Subcutaneous adipose tissue (tissue), 4 donors: Measurements from ENCODE around the gene ZNF19. TPM values are rescaled to one million over a fixed set of nuclear protein-coding genes. Genes with fewer than 3 reads are reported as not detected.

Experiments used
- total RNA-seq, 4 donors: library from RNA; depleted of rRNA; stranded (reverse); fragments of >200 nt; gene quantifications; one replicate each; pipeline ENCODE4 v1.1.0, GENCODE V29; 2016
- TF ChIP-seq, protein P1 (sequence below): fragments of 450-650 bp; IDR thresholded peaks from one replicate; pipeline ENCODE4 v1.5.1; 2016; ENCODE audit warnings: low read depth, mild to moderate bottlenecking, control low read depth, antibody characterized with exemption, moderate library complexity

The ZNF19 gene
- total RNA-seq, 4 donors from 2014 or later, result 2.9 to 22.7 (median 19.4) TPM

DNA sequence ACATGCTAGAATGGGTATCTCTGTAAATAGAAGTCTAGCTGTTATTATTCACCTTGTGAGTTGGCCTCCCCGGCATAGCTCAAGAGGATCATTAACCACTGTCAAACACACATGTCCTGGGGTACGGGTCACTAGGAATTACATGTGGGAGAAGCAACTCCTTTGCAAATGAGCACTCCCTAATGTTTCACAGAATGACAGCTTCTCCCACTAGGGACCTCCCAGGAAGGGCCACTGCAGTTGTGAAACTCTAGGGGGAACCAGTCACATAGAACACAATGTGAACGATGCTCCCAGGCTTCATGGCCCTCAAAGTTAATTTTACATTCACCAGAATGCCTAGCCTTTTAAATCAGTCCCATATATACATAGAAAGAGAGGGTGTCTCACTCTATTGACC, 12.4 kb upstream of the ZNF19 start:
- TF ChIP-seq, protein P1, sequence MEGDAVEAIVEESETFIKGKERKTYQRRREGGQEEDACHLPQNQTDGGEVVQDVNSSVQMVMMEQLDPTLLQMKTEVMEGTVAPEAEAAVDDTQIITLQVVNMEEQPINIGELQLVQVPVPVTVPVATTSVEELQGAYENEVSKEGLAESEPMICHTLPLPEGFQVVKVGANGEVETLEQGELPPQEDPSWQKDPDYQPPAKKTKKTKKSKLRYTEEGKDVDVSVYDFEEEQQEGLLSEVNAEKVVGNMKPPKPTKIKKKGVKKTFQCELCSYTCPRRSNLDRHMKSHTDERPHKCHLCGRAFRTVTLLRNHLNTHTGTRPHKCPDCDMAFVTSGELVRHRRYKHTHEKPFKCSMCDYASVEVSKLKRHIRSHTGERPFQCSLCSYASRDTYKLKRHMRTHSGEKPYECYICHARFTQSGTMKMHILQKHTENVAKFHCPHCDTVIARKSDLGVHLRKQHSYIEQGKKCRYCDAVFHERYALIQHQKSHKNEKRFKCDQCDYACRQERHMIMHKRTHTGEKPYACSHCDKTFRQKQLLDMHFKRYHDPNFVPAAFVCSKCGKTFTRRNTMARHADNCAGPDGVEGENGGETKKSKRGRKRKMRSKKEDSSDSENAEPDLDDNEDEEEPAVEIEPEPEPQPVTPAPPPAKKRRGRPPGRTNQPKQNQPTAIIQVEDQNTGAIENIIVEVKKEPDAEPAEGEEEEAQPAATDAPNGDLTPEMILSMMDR, result no peak

DNA sequence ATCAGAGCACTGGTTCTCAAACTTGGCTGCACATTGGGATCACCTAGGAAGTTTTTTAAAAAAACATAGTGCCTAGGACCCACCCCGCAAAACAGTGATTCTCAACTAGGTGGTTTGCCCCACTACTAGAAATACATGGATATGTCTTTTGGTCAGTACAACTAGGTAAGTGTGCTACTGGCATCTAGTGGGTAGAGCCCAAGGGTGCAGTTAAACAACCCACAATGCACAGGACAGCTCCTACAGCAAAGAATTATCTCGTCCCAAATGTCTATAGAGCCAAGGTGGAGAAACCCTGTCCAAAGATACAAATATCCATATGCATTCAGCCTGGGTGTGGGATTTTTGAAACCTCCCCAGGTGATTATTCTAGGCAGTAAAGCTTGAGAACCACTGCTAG, 11.8 kb upstream of the ZNF19 start:
- TF ChIP-seq, protein P1, result no peak

DNA sequence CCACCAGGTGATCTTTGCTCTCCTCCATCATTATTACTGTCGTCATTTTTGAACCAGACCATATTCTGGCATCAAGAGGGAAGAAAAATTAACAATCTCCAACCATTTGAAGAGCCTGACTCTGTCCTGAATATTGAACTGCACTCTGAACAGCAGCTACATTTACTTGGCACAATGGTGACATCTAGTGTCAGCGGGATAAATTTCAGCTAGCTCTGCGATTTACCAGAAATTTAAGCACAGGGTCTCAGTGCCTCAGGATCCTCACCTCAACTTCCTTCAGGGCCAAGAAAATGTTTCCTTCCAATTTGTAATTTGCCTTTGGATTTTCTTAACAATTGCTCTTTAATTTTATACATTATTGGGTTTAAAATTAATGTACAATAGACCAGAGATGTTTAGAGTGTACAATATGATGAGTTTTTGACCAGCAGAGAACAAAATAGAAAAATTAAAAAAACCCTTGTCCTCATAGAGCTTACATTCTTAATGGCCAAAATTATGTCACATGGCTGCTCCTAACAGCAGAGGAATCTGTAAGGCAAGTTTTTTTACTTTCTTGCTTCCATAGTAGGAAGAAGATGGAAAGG, 10.7 kb upstream of the ZNF19 start:
- TF ChIP-seq, protein P1, result no peak

- TF ChIP-seq, protein P1, result no peak
These were observed 8.9 kb upstream of the ZNF19 start for GRCh38 chr16:71498031-71498430.

DNA sequence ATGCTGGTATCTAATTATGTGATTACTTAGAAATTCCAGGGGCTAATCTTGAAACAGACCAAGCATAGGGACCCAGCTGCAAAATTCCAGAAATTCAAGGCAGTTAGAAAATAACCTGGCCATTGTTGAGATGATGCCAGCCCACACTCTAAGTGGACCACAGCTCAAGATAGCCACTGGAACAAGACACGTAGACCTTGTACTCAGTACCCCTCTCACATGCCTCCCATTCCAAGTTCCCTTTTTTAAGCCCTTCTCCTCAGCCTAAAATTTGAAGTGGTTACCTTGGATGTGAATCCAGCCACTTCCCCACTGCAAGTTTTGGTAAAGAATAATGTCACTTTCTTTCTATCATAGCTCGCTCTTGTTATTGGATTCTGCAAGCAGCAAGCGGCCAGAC, 4.1 kb upstream of the ZNF19 start:
- TF ChIP-seq, protein P1, result no peak

DNA sequence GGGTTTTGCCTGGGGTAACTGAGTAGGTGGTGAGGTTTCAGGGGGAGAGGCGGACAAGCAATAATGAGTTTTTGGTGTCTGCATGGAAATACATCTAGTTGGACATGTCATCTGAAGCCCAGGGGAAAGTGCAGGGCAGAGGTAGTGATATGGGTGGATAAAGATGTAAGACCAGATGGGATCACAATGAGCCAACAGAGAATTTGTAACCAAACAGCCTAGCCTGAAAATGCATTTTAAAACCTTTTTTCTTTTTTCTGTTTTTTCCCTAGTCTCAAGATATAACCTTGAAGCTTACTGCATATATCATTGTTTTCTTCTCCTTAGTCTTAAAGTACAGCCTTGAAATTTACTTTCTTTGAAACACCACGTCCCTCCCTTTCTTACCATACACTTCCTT, 3.7 kb upstream of the ZNF19 start:
- TF ChIP-seq, protein P1, result no peak

DNA sequence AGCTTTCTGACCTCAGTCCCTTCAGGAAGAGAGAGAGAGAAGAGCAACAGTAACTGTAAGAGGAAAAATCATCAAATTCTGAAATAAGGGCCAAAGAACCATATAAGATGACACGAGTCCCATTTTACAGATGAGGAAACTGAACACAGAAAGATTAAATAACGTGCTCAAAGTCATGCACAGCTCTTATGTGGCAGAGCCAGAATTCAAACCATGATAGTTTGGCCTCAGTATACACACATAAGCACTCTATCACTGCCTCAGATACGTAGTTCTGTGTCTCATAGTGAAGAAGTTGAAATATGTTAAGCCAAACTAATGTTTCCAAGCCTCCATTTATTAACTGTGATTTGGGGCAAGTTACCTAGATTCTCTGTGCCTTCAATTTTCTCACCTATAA, 1.9 kb upstream of the ZNF19 start:
- TF ChIP-seq, protein P1, result no peak
